Measurements from ENCODE around the gene SELENOO. TPM values are rescaled to one million over a fixed set of nuclear protein-coding genes. Genes with fewer than 3 reads are reported as not detected.
A peak's percentile ranks its signal among the peaks of the same experiment; 100 is the strongest.

The SELENOO gene
- total RNA-seq, 1 donor from 2014 or later = 25.0 TPM

DNA sequence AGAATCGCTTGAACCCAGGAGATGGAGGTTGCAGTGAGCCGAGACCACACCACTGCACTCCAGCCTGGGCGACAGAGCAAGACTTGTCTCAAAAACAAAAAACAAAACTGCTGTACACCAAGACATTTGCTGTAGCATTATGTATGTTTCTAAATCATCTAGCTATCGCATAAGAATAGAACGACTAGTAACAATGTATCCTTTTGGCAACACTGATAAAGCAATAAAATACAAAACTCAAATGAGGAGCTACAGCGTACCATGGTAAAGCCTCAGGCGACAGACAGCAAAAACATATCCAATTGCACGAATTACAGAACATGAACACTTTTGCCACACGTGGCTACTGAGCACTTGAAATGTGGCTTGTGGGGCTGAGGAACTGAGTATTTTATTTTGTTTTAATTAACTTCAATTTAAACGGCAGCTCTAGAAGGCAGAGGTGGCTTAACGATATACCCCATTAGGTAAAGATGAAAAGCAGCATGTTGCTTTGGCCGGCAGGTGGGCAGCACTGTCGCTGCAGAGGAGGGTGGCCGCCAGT is 41.7 kb downstream of the SELENOO start:
- DNase-seq (ENCODE audit: extremely low spot score, unreplicated experiment) = no peak
- peak overlapping the region; percentile 100 for H3K4me3 Mint-ChIP-seq (ENCODE audit: unreplicated experiment)
- H3K27ac Mint-ChIP-seq (ENCODE audit: unreplicated experiment) = no peak overlapping the region
- H3K36me3 Mint-ChIP-seq (ENCODE audit: unreplicated experiment) = peaks cover 10% of the 10 kb centered on the region
- H3K9me3 Mint-ChIP-seq (ENCODE audit: unreplicated experiment) = no peaks in the 10 kb centered on the region
- peaks cover 32% of the 10 kb centered on the region for H3K4me1 Mint-ChIP-seq (ENCODE audit: unreplicated experiment)
- TF ChIP-seq, protein P1, sequence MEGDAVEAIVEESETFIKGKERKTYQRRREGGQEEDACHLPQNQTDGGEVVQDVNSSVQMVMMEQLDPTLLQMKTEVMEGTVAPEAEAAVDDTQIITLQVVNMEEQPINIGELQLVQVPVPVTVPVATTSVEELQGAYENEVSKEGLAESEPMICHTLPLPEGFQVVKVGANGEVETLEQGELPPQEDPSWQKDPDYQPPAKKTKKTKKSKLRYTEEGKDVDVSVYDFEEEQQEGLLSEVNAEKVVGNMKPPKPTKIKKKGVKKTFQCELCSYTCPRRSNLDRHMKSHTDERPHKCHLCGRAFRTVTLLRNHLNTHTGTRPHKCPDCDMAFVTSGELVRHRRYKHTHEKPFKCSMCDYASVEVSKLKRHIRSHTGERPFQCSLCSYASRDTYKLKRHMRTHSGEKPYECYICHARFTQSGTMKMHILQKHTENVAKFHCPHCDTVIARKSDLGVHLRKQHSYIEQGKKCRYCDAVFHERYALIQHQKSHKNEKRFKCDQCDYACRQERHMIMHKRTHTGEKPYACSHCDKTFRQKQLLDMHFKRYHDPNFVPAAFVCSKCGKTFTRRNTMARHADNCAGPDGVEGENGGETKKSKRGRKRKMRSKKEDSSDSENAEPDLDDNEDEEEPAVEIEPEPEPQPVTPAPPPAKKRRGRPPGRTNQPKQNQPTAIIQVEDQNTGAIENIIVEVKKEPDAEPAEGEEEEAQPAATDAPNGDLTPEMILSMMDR (IDR thresholded peaks at IDR 0.05) = no peak
- no peaks in the 10 kb centered on the region for H3K27me3 Mint-ChIP-seq (ENCODE audit: unreplicated experiment)

DNA sequence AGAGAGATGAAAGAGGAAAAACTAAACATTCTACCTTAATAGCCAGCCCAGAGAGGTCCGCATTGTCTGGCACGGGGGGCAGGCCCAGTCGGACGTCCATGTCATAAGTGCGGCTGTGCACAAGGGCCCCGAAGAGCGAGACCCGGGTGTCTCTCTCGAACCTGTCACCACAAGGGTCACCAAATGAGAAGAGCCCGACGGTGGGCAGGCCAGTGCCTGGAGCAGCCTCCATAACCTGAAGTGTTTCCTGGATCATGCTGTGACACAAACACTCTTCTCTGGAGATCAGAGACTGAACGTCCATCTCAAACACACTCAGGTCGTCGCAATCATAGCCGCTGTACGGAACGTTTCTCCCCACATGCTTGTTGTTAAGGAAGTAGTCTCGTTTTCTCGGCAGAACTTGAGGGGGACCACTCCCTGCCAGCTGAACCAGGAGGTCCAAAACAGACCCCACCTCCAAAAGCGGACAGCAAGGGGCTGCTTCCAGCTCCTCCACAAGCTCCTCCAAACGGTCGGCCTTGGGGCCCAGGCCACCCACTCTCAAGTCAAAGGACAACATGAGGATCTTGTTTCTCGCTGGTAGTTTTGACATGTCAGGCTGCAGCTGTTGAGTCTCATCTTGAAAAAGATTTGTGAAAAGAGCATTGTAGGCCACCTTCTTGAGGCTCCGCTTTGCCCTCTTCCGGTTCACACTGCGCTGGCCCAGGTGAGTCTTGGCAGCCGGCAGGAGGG is 43.0 kb downstream of the SELENOO start:
- no peaks in the 10 kb centered on the region for H3K27me3 Mint-ChIP-seq (ENCODE audit: unreplicated experiment)
- H3K27ac Mint-ChIP-seq (ENCODE audit: unreplicated experiment) = peak overlapping the region; percentile 100
- H3K9me3 Mint-ChIP-seq (ENCODE audit: unreplicated experiment) = no peaks in the 10 kb centered on the region
- peak overlapping the region; percentile 100 for H3K4me3 Mint-ChIP-seq (ENCODE audit: unreplicated experiment)
- no peak for DNase-seq (ENCODE audit: extremely low spot score, unreplicated experiment)
- TF ChIP-seq, protein P1 (IDR thresholded peaks at IDR 0.05) = no peak
- peaks cover 34% of the 10 kb centered on the region for H3K4me1 Mint-ChIP-seq (ENCODE audit: unreplicated experiment)
- H3K36me3 Mint-ChIP-seq (ENCODE audit: unreplicated experiment) = peaks cover 10% of the 10 kb centered on the region

DNA sequence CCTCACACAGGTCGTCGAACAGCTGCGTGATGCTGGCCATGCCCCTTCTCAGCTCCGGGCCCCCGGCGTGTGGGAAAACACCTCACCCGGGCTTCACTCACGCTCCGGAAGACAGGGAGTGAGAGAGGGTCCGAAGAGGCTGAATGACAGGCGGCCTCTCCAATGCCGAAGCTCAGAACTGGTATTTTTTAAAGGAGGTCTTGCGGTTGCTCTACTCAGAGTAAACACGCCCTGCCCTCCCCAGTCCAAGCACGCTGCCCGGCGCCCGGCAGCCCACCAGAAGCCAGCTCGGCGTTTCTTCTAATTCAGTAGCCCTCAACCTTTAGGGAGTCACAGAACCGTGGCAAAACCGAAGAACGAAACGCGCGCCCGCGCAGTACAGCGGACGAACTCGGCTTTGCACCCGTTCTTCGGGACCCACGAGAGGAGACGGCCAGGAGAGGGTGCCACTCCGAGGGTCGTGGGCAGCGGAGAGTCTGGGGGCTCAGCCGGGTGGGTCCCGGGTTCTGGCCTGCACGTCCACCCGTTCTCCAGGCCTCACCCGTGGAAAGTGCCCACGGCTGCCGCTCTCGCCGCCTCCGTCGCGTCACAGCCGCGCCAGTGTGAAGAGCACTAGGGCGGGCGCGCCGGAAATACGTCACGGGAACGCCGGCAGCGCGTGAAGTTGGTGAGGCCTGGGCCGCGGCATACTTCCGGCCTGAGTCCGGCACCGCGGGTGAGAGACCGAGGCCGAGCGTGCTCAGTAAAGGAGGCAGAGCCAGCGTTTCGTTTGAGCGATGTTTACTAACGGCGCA is 43.8 kb downstream of the SELENOO start, which contains the start of gene TUBGCP6:
Gene TUBGCP6, minus strand, starts transcription at position 604 of the 794 bp plus-strand sequence. Its CDS starts 564 bp downstream, at position 40.
- peak within 1 kb of the TSS; percentile 100 for H3K27ac Mint-ChIP-seq (ENCODE audit: unreplicated experiment)
- no peaks in the 10 kb centered on the region for H3K27me3 Mint-ChIP-seq (ENCODE audit: unreplicated experiment)
- H3K9me3 Mint-ChIP-seq (ENCODE audit: unreplicated experiment) = no peaks in the 10 kb centered on the region
- TF ChIP-seq, protein P1 (IDR thresholded peaks at IDR 0.05) = peak; percentile 28
- H3K4me3 Mint-ChIP-seq (ENCODE audit: unreplicated experiment) = peak within 1 kb of the TSS; percentile 100
- peak; percentile 96 for DNase-seq (ENCODE audit: extremely low spot score, unreplicated experiment)
- H3K4me1 Mint-ChIP-seq (ENCODE audit: unreplicated experiment) = peaks cover 34% of the 10 kb centered on the region
- peaks cover 10% of the 10 kb centered on the region for H3K36me3 Mint-ChIP-seq (ENCODE audit: unreplicated experiment)

GRCh38 chr22:50245214-50246072 is 44.6 kb downstream of the SELENOO start:
- Mint-ChIP-seq H3K27ac (ENCODE audit: unreplicated experiment) (peak overlapping the region; percentile 100), H3K4me3 (ENCODE audit: unreplicated experiment) (peak overlapping the region; percentile 100), H3K27me3 (ENCODE audit: unreplicated experiment) (no peaks in the 10 kb centered on the region), H3K36me3 (ENCODE audit: unreplicated experiment) (peaks cover 2% of the 10 kb centered on the region), H3K9me3 (ENCODE audit: unreplicated experiment) (no peaks in the 10 kb centered on the region), H3K4me1 (ENCODE audit: unreplicated experiment) (peaks cover 39% of the 10 kb centered on the region)
- DNase-seq (ENCODE audit: extremely low spot score, unreplicated experiment) = no peak
- TF ChIP-seq, protein P1 (IDR thresholded peaks at IDR 0.05) = no peak
